Cardiac fibroblast (primary cell): ENCODE measurements around the gene HTR2A.

Source experiments
- DNase-seq, 2 donors: peaks; one replicate each; pipeline versions ENCODE4 v3.0.0 to v3.0.0-alpha.2; 2010; ENCODE audit warnings: low read depth in 2 of 2
- H3K4me3 ChIP-seq, 2 donors: replicated peaks in 1 of 2; 1 replicate in 1 of 2; 2 replicates in 1 of 2; pipeline ENCODE4 v1.5.1; 2011; ENCODE audit warnings: low read depth in 2 of 2, low read length in 2 of 2, mild to moderate bottlenecking in 2 of 2, moderate library complexity in 1 of 2
- TF ChIP-seq, protein P1 (sequence below): IDR thresholded peaks from one replicate; pipeline ENCODE4 v1.5.1; 2011; ENCODE audit warnings: low read depth, mild to moderate bottlenecking, low read length, inconsistent platforms

Gene HTR2A

GRCh38 chr13:46861959-46862358 is 34.9 kb downstream of the HTR2A start:
- no peak for DNase-seq
- H3K4me3 ChIP-seq = no peak overlapping the region
- TF ChIP-seq, protein P1, sequence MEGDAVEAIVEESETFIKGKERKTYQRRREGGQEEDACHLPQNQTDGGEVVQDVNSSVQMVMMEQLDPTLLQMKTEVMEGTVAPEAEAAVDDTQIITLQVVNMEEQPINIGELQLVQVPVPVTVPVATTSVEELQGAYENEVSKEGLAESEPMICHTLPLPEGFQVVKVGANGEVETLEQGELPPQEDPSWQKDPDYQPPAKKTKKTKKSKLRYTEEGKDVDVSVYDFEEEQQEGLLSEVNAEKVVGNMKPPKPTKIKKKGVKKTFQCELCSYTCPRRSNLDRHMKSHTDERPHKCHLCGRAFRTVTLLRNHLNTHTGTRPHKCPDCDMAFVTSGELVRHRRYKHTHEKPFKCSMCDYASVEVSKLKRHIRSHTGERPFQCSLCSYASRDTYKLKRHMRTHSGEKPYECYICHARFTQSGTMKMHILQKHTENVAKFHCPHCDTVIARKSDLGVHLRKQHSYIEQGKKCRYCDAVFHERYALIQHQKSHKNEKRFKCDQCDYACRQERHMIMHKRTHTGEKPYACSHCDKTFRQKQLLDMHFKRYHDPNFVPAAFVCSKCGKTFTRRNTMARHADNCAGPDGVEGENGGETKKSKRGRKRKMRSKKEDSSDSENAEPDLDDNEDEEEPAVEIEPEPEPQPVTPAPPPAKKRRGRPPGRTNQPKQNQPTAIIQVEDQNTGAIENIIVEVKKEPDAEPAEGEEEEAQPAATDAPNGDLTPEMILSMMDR = no peak

- TF ChIP-seq, protein P1 = no peak
- H3K4me3 ChIP-seq = no peak overlapping the region
- DNase-seq = no peak
These were observed 36.1 kb downstream of the HTR2A start for GRCh38 chr13:46860722-46861121.

GRCh38 chr13:46858776-46859175 is 38.1 kb downstream of the HTR2A start:
- no peak for DNase-seq
- TF ChIP-seq, protein P1 = no peak
- H3K4me3 ChIP-seq = no peak overlapping the region

GRCh38 chr13:46858163-46858562 is 38.7 kb downstream of the HTR2A start:
- H3K4me3 ChIP-seq = no peak overlapping the region
- TF ChIP-seq, protein P1 = no peak
- no peak for DNase-seq

GRCh38 chr13:46855664-46856063 is 41.2 kb downstream of the HTR2A start:
- TF ChIP-seq, protein P1 = no peak

GRCh38 chr13:46855166-46855565 is 41.7 kb downstream of the HTR2A start:
- DNase-seq = no peak
- TF ChIP-seq, protein P1 = no peak
- no peak overlapping the region for H3K4me3 ChIP-seq

More at GRCh38 chr13:46855664-46856063, 41.2 kb downstream of the HTR2A start:
- DNase-seq = no peak
- H3K4me3 ChIP-seq = no peak overlapping the region

GRCh38 chr13:46852168-46852567 is 44.7 kb downstream of the HTR2A start:
- H3K4me3 ChIP-seq = no peak overlapping the region
- TF ChIP-seq, protein P1 = no peak
- DNase-seq = no peak
